ENCODE data around the gene DEAF1.

- TF ChIP-seq CTCF (IDR thresholded peaks at IDR 0.05) (no peak), POLR2A (IDR thresholded peaks at IDR 0.05) (no peak)
Observed at GRCh38 chr11:665062-665703, 29.8 kb downstream of the DEAF1 start.

Measured in right lobe of liver (tissue), 4 donors.